Measurements from ENCODE around the gene RNASEH2C. TPM values are rescaled to one million over a fixed set of nuclear protein-coding genes. Genes with fewer than 3 reads are reported as not detected.

The RNASEH2C gene
- total RNA-seq, 2 donors from 2014 or later, result 41.6 to 47.9 TPM

- H3K9ac ChIP-seq (ENCODE audit: extremely low read depth, low read length, poor library complexity, severe bottlenecking), result no peak overlapping the region
- H3K4me3 ChIP-seq (ENCODE audit: low read length), result no peak overlapping the region
- H3K27ac ChIP-seq (ENCODE audit: low read depth, low read length), result no peak overlapping the region
- DNase-seq, result no peak
- Mint-ChIP-seq H3K36me3 (ENCODE audit: low read depth) (no peaks in the 10 kb centered on the region), H3K27ac (no peak overlapping the region), H3K4me1 (peaks cover 7% of the 10 kb centered on the region), H3K9me3 (peaks cover 16% of the 10 kb centered on the region), H3K4me3 (no peak overlapping the region), H3K27me3 (ENCODE audit: insufficient read depth) (peaks cover 33% of the 10 kb centered on the region)
- no peaks in the 10 kb centered on the region for H3K36me3 ChIP-seq (ENCODE audit: control insufficient read depth, insufficient read depth, low read length)
- peaks cover 3% of the 10 kb centered on the region for H3K4me1 ChIP-seq (ENCODE audit: control insufficient read depth, insufficient read depth, low read length)
- TF ChIP-seq CTCF (conservative IDR thresholded peaks at IDR 0.05), result no peak
- H3K9me3 ChIP-seq (ENCODE audit: control insufficient read depth, low read length), result peaks cover 7% of the 10 kb centered on the region
- peaks cover 13% of the 10 kb centered on the region for H3K27me3 ChIP-seq (ENCODE audit: control insufficient read depth, insufficient read depth, low read length, poor library complexity, severe bottlenecking)
- 90 to 91% methylated on average over 6 to 8 of the region's 8 CpGs for WGBS, 2 experiments (ENCODE audit: insufficient coverage in 1 of 2, insufficient read length in 1 of 2)
Measured at GRCh38 chr11:65698205-65698604, 22.4 kb downstream of the RNASEH2C start.

GRCh38 chr11:65696802-65697552 is 23.6 kb downstream of the RNASEH2C start:
- H3K4me1 Mint-ChIP-seq, result peaks cover 13% of the 10 kb centered on the region
- H3K27me3 Mint-ChIP-seq (ENCODE audit: insufficient read depth), result peaks cover 27% of the 10 kb centered on the region
- no peak for DNase-seq
- Histone ChIP-seq H3K4me3 (ENCODE audit: low read length) (no peak overlapping the region), H3K27ac (ENCODE audit: low read depth, low read length) (no peak overlapping the region), H3K9ac (ENCODE audit: extremely low read depth, low read length, poor library complexity, severe bottlenecking) (no peak overlapping the region), H3K9me3 (ENCODE audit: control insufficient read depth, low read length) (peaks cover 7% of the 10 kb centered on the region), H3K4me1 (ENCODE audit: control insufficient read depth, insufficient read depth, low read length) (peaks cover 7% of the 10 kb centered on the region), H3K27me3 (ENCODE audit: control insufficient read depth, insufficient read depth, low read length, poor library complexity, severe bottlenecking) (peaks cover 5% of the 10 kb centered on the region), H3K36me3 (ENCODE audit: control insufficient read depth, insufficient read depth, low read length) (no peaks in the 10 kb centered on the region)
- H3K9me3 Mint-ChIP-seq, result peaks cover 16% of the 10 kb centered on the region
- no peak for TF ChIP-seq CTCF (conservative IDR thresholded peaks at IDR 0.05)
- 86 to 93% methylated on average over 4 to 5 of the region's 5 CpGs for WGBS, 2 experiments (ENCODE audit: insufficient coverage in 1 of 2, insufficient read length in 1 of 2)
- no peak overlapping the region for H3K27ac Mint-ChIP-seq
- no peaks in the 10 kb centered on the region for H3K36me3 Mint-ChIP-seq (ENCODE audit: low read depth)
- no peak overlapping the region for H3K4me3 Mint-ChIP-seq

GRCh38 chr11:65695459-65696241 is 24.9 kb downstream of the RNASEH2C start:
- no peaks in the 10 kb centered on the region for H3K36me3 Mint-ChIP-seq (ENCODE audit: low read depth)
- Histone ChIP-seq H3K27ac (ENCODE audit: low read depth, low read length) (no peak overlapping the region), H3K4me3 (ENCODE audit: low read length) (no peak overlapping the region), H3K9ac (ENCODE audit: extremely low read depth, low read length, poor library complexity, severe bottlenecking) (no peak overlapping the region), H3K4me1 (ENCODE audit: control insufficient read depth, insufficient read depth, low read length) (peaks cover 7% of the 10 kb centered on the region), H3K36me3 (ENCODE audit: control insufficient read depth, insufficient read depth, low read length) (no peaks in the 10 kb centered on the region), H3K9me3 (ENCODE audit: control insufficient read depth, low read length) (peaks cover 7% of the 10 kb centered on the region), H3K27me3 (ENCODE audit: control insufficient read depth, insufficient read depth, low read length, poor library complexity, severe bottlenecking) (peaks cover 5% of the 10 kb centered on the region)
- peaks cover 26% of the 10 kb centered on the region for H3K27me3 Mint-ChIP-seq (ENCODE audit: insufficient read depth)
- peaks cover 13% of the 10 kb centered on the region for H3K4me1 Mint-ChIP-seq
- H3K4me3 Mint-ChIP-seq, result no peak overlapping the region
- 91 to 93% methylated on average over 12 of the region's 12 CpGs for WGBS, 2 experiments (ENCODE audit: insufficient coverage in 1 of 2, insufficient read length in 1 of 2)
- no peak for DNase-seq
- no peak overlapping the region for H3K27ac Mint-ChIP-seq
- H3K9me3 Mint-ChIP-seq, result peaks cover 12% of the 10 kb centered on the region
- no peak for TF ChIP-seq CTCF (conservative IDR thresholded peaks at IDR 0.05)
